Measurements from ENCODE around the gene NDST1.

The NDST1 gene

DNA sequence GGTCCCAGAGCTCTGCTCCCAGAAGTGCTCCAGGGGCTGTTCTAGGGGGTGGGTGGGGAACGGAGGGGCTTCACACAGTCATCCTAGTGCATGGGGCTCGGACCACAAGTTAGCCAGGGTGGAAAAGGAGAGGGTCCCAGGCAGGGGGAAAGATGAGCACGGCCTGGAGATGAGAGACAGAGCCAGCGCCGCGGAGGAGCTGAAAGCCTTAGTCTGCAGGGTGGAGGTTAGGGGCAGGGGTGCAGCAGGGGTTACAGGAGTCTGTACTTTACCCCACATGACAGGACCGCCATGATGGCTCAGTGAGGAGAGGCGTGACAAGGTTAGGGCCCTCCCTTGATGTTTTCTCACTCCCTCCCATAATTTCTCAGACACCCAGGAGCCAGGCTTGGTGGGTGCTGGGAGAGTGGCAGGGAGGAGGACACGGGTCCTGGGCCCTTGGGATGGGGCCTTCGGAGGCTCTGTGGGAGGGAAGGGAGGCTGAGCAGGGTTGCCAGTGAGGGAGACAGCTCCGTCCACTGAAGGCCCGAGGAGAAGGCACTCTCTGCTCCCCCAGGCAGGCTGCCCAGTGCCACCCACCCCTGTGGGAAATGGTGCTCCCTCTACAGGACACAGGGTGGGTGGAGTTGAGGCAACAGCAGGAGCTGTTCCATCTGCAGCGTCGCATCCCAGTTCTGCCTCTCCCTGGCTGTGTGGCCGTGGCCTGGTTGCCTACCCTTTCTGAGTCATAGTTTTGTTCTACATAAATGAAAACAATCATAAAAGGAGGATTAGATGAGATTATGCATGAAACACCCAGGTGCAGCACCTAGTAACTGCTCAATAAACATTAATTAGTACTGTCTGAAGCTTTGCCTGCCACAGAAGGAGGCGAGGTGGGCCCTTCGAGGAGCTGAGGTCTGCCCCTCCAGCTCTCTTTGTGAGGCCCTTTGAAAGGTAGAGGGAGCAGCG is 66.2 kb downstream of the NDST1 start:
- no peak for FAIRE-seq

DNA sequence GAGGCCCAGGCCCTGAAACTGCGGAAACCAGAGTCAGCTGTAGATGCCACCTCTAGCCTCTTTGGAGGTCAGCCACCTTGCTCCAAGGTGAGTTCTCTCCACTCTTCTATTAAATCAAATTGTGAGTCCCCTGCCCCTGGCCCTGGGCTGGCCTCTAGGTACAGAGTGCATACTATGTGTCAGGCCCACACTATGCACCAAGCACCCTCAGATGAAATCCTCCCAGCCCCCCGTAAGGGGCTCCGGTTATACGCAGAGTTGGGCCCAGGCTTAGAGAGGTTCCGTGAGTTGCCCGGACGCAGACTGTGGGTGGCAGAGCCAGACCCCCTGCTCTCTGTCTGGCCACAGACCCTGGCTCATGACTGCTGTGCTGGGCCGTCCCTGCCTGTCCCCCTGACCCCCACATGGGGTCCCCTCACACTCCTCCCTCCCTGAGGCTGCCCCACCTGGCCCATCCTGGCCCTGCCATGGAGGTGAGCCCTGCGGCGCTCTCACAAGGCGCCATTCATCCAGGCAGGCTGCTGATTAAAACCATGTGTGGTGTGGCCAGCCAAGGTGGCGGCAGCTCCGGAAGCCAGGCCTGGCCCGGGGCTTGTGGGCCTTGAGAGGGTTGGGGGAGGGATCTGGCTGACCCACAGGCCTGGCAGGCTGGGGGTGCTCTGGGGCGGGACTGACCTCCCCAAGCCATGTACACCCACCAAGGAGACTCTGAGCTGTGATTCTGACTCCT is 67.1 kb downstream of the NDST1 start:
- FAIRE-seq: no peak

DNA sequence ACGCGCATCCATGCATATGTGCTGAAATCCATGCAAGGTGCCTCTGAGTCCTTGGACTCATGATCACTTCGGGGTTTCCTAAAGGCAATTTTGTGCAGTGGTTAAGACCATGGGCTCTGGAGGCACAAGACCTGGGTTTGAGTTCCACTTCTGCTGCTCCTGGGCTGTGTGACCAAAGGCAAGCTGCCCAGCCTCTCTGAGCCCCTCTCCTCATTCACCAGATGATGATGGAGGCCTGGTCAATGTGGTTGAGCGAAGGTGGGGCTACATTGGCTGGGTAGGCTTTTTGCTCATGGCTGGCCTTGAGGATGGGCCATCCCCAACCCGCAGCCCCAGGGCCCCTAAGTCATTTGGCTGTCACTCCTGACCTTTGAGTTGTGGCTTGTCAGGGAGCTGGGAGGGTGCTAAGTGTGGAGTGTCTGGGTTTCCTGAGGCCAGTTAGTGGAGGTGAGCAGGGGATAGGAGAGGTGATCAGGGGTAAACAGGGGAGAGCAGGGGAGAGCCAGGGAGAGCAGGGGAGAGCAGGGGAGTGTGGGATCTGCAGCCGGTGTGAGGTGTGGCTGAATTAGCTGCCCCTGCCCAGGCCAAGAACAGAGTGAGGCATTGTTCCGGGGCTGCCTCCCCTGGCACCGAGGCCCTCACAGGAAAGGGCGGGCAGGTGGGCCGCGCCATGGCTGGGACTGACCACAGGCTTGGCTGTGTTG is 68.0 kb downstream of the NDST1 start:
- no peak for FAIRE-seq

DNA sequence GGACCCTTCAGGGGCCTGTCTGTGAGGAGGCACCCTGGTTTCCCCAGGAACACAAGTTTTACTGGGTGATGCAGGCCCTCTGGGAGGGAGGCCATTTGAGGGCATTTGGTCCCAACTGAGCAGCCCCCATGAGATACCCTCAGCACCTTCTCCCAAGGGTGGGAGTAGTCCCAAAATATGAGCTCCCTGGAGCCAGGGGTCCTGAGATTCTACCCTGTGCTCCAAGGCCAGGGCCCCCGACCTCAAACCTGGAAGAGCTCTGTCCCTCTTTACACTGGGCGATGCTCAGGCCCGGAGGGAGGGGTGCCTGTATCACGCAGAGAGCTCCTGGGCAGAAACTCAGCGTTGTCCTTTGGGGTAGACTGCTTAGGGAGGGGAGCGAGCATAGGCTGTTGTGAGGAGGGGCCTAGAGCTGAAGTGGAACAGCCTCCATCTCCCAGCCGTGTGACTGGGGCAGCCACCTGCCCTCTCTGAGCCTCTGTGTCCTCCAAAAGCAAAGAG is 68.6 kb downstream of the NDST1 start:
- no peak for FAIRE-seq

DNA sequence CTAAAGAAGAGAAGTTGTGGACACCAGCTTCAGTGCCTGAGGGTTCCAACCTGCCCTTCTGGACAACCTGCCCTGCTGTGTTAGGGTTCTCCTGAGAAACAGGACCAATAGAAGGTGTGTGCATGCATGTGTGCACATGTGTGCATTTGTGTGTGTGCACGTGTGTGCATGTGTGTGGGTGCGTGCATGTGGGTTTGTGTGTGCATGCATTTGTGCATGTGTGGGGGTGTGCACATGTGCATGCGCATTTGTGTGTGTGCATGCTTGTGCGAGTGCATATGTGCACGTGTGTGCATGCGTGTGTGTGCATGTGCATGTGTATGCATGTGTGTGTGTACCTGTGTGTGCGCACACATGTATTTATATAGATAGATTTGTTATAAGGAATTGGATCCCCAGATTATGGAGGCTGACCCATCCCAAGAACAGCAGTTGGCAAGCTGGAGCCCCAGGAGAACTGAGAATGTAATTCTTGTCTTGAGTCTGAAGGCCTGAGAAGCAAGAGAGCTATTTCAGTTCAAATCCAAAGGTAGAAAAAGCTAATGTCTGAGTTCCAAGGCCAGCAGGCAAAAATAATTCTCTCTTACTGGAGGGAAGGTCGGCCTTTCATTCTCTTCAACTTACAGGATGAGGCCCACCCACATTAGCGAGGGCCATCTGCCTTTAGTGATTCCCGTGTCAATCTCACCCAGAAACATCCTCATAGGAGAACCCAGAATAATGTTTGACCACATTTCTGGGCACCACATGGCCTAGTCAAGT is 69.6 kb downstream of the NDST1 start:
- no peak for FAIRE-seq

DNA sequence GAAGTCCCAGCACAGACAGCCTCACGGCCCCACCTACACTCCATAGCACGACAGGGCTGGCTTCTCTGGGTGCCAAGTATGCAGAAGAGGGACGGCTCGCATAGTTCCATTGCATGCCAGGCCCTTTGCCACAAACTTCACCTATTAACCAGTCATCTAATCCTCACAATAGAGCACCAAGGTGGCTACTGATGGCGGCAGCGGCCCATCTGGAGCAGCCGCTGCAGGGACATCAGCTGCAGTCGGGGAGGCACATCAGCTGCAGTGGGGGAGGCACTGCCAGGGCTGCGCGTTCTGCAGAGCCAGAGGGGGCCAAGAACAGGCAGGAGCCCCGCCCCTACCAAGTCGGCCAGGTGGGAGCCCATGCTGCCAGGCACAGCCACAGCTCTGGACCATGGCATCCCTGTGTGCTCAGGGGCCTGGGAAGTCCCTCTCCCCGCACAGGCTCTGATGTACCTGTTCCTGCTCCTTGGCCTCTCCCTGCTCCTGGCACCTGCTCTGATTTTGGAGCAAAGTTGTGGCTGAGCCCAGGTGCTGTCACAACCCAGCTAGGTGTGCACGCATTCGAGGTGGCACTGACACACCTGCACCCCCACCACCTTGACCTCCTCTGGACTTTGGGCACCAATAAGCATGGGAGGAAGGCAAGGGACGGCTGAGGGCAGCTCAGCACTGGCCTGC is 71.0 kb downstream of the NDST1 start:
- no peak for FAIRE-seq

DNA sequence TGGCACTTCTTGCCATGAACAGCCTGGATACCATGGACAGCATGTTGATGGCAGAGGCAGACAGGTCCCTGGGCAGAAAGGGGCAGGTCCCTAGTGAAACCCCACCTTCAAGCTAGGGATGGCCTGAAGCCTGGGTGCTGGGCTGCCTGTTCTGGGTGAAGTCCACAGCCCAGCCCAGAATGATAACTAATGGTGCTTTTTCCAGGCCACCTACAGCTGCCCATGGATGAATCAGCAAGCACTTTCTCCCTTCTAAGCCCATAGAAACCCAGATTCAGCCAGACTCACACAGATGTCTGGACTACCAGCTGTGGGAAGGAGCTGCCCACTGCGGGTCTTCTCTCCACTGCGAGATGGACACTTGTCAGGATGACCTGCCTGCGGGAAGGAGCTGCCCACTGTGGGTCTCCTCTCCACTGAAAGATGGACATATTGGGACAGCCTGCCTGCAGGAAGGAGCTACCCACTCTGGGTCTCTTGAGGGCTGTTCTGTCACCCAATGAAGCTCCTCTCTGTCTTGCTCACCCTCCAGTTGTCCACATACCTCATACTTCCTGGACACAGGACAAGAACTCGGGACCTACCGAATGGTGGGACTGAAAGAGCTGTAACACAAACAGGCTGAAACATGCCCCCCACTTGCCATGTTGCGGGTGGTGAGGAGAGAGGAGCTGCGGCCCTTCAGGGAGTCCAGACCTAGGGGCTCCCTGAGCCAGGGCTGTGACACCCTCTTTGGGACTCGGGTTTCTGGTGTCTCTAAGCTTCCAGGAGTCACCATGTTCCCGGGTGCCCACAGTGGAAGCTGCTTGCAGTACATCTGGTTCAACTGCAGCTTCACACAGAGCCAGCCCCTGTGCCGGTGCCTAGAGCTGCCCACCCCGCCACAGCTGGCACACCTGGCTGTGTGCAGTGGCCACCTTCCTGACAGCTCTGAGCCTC is 71.8 kb downstream of the NDST1 start:
- FAIRE-seq: no peak

DNA sequence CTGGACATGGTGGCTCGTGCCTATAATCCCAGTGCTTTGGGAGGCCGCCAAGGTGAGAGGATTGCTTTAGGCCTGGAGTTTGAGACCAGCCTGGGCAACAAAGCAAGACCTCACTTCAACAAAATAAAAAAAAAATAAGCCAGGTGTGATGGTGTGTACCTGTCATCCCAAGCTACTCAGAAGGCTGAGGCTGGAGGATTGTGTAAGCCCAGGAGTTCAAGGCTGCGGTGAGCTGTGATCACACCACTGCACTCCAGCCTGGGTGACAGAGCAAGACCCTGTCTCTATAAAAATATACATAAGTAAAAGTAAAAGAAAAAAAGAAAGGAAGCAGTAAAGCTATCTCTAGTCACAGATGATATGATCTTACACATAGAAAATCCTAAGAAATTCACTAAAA is 73.0 kb downstream of the NDST1 start:
- FAIRE-seq: no peak

DNA sequence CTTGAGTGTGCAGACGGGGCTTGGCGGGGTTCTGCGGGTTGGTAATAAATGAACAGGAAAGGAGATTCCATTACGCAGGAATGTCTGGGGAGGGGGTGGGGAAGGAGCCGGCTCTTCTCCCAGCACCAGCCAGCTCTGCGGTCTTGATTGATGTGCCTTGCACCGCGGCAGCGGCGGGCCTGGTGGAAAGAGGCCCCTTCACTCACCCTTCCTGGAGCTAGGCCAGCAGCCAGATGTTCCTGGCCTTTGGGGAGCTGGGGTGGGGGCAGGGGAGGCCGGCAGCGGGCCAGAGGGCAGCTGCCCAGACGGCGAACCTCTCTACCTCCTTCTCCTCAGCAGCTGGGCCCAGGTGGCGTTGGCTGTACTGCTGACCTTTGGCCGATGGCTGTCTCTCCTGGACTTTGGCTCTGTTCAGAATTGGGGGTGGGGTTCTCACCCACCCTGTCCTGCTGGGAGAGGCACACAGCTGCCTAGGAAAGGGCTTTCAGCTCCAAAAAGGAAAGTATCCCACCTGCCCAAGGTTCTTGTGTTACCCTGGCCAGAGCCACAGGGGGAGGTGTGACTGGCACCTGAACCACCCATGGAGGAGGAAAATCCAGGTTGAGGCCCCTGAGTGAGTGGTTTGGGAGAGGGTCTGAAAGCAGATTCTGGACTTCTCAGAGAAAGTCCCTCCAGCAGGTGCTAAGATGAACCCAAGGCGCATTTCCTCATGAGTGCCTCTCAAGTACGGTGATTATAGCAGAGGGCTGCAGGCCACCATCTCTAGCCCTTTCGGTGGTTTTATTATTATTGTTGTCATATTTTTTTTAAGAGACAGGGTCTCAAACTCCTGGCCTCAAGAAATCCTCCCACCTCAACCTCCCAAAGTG is 74.5 kb downstream of the NDST1 start:
- FAIRE-seq: no peak

DNA sequence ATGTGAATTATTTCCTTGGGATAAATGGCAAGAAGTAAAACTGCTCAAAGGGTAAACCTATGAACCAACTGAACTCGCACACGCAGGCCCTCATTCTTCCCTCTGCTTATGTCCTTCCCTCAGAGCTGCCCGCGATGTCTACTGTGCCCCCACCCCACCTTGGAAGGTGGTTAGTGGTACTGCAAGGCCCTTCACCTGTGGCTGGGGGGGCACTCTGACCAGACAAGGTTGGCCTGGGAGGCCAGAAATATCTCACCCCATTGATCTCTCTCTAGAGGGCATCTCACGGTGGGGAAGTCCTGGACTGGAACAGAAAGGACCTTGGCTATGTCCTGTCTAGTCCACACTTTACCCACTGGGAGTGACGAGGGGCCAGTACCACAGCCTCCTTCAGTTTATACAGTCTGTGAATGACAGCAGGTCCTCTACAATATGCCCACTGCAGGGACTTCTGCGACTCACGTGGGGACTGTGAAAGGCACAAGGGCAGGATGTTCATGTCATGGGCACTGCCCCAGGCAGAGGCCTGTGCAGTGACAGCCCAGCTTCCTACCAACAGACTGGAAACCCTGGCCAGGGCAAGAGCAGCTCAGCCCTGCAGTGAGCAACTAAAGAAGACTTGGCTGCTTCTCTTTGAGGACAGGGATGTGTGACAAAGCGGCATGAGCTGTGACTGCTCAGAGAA is 75.8 kb downstream of the NDST1 start:
- no peak for FAIRE-seq

DNA sequence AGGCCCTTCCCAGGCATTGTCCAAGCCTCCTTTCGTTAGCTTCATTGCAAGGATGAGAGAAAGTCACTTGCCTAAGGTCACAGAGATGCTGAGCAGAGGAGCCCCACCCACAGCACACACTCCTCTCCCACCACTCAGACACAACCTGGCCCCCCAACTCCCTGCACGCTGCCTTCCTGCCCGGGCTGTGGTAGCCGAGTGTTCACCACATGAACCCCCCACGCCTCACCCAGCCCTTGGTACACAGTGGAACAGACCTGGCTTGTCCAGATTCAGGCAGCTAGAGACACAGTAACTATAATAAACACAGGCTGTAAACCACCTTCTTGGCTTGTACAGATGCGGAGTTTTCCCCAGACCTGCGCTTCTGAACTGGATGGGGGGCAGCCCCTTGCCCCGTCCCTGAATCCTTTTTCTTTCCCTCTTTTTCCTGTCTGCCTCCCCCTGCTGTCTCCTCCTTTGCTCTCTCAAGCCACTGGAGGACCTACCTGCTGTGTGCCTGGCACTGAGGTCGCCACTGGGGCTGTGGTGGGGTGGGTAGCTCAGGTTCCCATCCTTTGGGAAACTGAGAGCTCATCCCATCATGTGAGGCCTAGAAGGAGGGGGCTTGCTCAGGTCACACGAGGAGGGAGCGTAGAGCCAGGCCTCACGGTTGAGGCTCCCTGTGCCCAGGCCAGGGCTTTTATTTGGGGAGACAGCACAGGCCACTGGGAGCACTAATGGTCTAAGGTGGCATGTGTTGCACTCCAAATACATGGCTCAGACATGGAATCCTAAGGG is 76.8 kb downstream of the NDST1 start:
- no peak for FAIRE-seq

DNA sequence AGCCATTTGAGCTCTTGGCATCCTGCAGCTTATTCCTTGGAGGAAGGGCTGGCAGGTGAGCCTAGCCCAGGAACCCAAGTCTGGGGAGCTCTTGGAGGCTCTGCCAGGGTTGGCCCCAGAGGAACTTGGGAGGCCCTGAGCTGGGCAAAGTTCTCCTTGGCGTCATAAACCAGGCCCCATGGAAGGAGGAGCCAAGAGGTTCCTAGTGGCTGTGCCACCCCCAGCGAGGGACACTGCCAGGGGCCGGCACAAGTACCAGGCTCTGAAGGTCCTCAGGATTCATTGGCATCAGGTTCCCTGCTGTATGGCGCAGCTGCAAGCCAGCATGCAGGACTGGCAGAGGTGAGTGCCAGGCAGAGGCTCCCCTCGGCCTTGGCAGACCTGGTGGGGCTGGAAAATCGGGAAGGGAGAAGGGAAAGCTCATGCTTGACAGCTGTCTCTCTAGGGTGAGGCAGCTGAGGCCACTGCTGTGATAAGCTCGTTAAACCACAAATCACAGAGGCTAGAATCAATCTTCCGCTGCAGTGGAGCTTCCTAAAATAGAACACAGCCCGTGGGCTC is 77.9 kb downstream of the NDST1 start:
- no peak for FAIRE-seq

DNA sequence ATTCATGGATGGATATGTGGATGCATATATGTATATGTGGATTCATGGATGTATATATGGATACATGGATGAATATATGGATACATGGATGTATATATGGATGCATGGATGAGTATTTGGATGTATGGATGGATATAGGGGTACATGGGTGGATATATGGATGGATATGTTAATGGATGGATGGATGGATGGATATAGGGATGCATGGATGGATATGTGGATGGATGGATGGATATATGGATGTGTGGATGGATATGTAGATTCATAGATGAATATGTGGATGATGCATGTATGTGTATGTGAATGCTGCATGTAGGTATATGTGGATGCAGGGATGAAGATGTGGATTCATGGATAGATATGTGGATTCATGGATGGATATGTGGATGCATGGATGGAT is 79.1 kb downstream of the NDST1 start:
- FAIRE-seq: no peak

DNA sequence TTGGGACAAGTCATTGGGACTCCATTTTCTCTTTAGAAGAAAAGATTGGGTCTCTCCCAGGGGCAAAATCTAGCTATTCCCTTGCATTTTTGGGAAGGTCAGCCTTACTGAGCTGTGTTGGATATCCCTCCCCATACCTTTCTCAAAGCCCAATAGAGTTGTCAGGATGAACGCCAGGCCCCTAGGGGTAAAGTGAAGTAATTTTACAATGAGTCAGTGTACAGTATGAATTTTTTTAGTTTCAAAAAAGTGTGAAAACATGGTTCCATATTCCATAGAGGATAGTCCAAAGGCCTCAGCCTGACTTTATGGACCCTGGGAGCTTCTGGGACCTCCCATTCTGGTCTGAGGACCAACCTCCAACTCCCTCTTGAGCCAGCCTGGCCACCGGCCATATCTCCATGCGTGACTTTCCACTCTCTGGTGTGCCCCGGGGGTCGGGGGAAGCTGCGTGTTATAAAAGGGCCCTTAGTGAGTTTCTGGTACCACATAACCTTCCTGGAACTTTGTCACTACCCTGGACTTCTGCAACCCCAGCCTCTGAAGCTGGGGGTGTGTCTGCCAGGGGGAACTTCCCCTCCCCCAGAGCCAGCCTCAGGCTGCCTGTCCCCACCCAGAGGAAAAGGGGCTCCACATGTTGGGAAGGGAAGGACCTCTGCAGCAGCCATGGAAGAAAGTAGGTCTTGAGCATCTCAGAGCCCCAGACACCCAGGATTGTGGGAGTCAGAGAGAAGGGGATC is 80.1 kb downstream of the NDST1 start:
- FAIRE-seq: no peak

DNA sequence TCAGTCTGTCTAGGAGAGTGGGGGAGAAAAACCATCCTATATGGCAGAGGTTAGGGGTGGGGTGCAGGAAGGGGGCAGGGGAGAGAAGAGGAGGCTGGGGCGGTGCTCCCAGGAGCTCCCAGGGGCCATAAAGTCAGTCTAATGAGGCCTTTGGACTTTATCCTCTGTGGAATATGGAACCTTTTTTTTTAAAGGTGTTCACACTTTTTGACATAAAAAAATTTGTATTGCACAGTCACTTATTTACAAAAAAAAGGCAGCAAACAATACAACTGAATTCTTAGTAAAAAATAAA is 80.6 kb downstream of the NDST1 start:
- FAIRE-seq: no peak

DNA sequence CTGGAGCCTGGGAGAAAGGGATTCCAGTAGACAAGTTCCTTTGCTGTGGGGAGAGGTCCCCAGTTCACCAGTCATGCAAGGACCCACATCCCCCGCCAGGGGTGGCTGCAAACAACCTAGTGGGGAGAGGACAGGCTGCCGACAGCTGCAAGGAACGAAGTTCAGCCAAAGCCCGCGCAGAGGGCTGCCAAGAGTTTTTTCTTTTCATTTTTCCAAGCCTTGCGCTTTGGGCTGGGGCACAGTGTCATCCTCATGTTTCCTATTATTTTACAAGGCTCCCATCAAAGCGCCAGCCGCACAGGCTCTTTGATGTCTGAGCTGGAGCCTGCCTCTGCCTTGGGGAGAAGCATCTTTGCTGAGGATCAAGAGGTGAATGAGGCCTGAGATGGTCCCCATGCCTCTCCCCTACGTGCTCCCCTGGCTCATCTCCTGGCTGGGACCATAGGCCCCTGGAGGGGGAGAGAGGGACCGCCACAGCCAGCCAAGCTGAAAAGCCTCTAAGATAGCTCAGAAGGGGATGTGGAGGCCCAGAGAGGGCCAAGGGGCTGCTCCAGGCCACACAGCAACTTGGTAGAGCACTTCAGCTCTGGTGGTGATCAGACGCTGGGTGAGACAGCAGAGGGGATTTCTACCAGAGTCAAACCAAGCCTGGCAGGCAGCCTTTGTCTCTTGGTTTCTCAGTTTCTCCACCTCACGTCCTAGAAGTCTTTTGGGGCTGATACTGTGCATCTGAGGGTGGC is 82.1 kb downstream of the NDST1 start:
- FAIRE-seq: no peak

Data from colon (tissue), 2 donors.